Activated CD8-positive, alpha-beta memory T cell treated with anti-CD3 and anti-CD28 coated beads for 4 hours (primary cell): ENCODE measurements around the gene TRAPPC4.
"Not testable (repeated sequence)": the region's sequence is repeated elsewhere in the genome, so short reads cannot be mapped to it uniquely, and the experiment has no call there.

Experiments used
- DNase-seq, 2 donors: peaks; one replicate each; pipeline ENCODE4 v3.0.0-alpha.2; 2020; ENCODE audit warnings: low read depth in 2 of 2

TRAPPC4 gene

GRCh38 chr11:119018074-119018938 is at the start of gene TRAPPC4, which contains the start of gene RPS25:
Gene TRAPPC4 (plus strand): TSS chr11:119018766. CDS start chr11:119018796, 30 bp downstream.
Gene RPS25 (minus strand): TSS chr11:119018343. CDS start chr11:119018284, 59 bp downstream.
- peak; percentile 88 to 94 for DNase-seq

- not testable (repeated sequence) for DNase-seq
Observed at GRCh38 chr11:118969508-118969907, 49.1 kb upstream of the TRAPPC4 start.

- DNase-seq = no peak
Observed at GRCh38 chr11:118971646-118972045, 46.9 kb upstream of the TRAPPC4 start, which contains the start of gene FOXR1. Gene FOXR1 (plus strand): TSS chr11:118971761. CDS start chr11:118971932, 171 bp downstream.

GRCh38 chr11:118973985-118974384 is 44.6 kb upstream of the TRAPPC4 start:
- no peak for DNase-seq

GRCh38 chr11:118975771-118976709 is 42.5 kb upstream of the TRAPPC4 start:
- DNase-seq = no peak

- no peak for DNase-seq
Observed at GRCh38 chr11:118979434-118979833, 39.1 kb upstream of the TRAPPC4 start.

GRCh38 chr11:118980191-118980881 is 38.2 kb upstream of the TRAPPC4 start:
- no peak for DNase-seq

- DNase-seq = not testable (repeated sequence)
Observed at GRCh38 chr11:118984337-118984736, 34.2 kb upstream of the TRAPPC4 start.

GRCh38 chr11:118984825-118985224 is 33.7 kb upstream of the TRAPPC4 start:
- DNase-seq = no peak

GRCh38 chr11:118988280-118988679 is 30.3 kb upstream of the TRAPPC4 start:
- no peak for DNase-seq

GRCh38 chr11:118991486-118992038 is 27.0 kb upstream of the TRAPPC4 start:
- not testable (repeated sequence) for DNase-seq

- no peak for DNase-seq
Observed at GRCh38 chr11:118996926-118997626, 21.5 kb upstream of the TRAPPC4 start.

- DNase-seq = peak; percentile 89
Observed at GRCh38 chr11:118997627-118998387, 20.8 kb upstream of the TRAPPC4 start, which contains the start of gene CENATAC. Gene CENATAC (plus strand): TSS chr11:118998138. CDS start chr11:118998198, 60 bp downstream.

- no peak for DNase-seq
Observed at GRCh38 chr11:118998388-118998717, 20.2 kb upstream of the TRAPPC4 start.

- DNase-seq = no peak
Observed at GRCh38 chr11:118998822-118999221, 19.7 kb upstream of the TRAPPC4 start.

GRCh38 chr11:119000906-119001305 is 17.7 kb upstream of the TRAPPC4 start:
- no peak for DNase-seq

- DNase-seq = no peak
Observed at GRCh38 chr11:119006656-119007055, 11.9 kb upstream of the TRAPPC4 start.

GRCh38 chr11:119011476-119012053 is 7.0 kb upstream of the TRAPPC4 start:
- DNase-seq = no peak

GRCh38 chr11:119012629-119013170 is 5.9 kb upstream of the TRAPPC4 start:
- DNase-seq = no peak
